GM21528 (cell line): ENCODE measurements around the gene SYCN.
"Not testable (repeated sequence)": the region's sequence is repeated elsewhere in the genome, so short reads cannot be mapped to it uniquely, and the experiment has no call there.

ENCODE experiments used
- ATAC-seq: cut with Tn5 transposase; IDR thresholded peaks from one replicate; pipeline ENCODE4 v1.9.1; 2021; ENCODE audit warnings: mild to moderate bottlenecking, moderate library complexity; ENCODE audit not compliant: unreplicated experiment, low FRiP score

Gene SYCN

DNA sequence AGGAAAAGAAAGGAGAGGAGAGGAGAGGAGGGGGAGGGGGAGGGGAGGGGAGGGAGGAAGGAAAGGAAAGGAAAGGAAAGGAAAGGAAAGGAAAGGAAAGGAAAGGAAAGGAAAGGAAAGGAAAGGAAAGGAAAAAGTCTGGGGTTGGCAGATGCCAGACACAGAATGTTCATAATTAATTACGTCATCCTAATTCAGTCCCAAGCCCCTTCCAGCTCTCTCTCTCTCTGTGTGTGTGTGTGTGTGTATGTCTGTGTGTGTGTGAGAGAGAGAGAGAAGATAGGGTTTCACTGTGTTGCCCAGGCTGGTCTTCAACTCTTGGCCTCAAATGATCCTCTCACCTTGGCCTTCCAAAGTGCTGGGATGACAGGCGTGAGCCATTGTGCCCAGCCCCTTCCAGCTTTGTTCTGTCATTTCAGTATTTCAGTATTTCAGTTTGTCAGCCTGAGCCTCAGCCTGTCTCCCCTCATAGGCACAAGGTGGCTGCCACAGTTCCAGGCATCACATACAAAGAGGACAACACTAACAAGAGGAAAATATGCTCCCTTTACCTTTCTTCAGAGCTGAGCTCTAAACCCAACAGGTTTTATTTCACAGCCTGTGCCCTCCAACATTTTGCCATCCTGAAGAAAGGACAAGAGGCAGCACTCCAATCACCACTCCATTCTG is 26.2 kb upstream of the SYCN start:
- no peak for ATAC-seq

- ATAC-seq, result no peak
These were observed 20.8 kb upstream of the SYCN start for GRCh38 chr19:39224910-39225309.

DNA sequence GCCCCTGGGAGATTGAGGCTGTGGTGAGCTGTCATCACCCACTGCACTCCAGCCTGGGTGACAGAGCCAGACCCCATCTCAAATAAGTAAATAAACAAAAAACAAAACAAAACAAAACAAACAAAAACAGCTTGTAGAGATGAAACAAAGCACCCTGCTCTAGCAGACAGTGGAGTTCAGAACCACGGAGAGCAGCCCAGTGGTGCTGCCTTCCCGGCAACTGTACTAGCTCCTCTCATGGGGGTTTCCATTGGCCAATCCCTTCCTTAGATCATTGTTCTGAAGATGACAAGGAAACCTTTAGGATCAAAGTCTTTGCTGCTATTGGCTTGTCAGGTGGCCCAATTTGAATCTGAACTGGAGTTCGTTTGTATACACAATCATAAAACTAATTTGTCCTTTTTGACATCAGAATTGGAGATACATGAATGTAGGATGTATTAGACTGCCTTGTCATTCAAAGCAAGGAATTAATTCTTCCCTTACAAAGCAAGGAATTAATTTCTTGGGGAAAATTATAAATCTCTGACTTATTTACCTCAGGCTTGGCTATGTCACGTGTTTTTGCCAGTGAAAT is 19.7 kb upstream of the SYCN start:
- no peak for ATAC-seq

- ATAC-seq, result not testable (repeated sequence)
These were observed 15.0 kb upstream of the SYCN start for GRCh38 chr19:39219108-39219507.

DNA sequence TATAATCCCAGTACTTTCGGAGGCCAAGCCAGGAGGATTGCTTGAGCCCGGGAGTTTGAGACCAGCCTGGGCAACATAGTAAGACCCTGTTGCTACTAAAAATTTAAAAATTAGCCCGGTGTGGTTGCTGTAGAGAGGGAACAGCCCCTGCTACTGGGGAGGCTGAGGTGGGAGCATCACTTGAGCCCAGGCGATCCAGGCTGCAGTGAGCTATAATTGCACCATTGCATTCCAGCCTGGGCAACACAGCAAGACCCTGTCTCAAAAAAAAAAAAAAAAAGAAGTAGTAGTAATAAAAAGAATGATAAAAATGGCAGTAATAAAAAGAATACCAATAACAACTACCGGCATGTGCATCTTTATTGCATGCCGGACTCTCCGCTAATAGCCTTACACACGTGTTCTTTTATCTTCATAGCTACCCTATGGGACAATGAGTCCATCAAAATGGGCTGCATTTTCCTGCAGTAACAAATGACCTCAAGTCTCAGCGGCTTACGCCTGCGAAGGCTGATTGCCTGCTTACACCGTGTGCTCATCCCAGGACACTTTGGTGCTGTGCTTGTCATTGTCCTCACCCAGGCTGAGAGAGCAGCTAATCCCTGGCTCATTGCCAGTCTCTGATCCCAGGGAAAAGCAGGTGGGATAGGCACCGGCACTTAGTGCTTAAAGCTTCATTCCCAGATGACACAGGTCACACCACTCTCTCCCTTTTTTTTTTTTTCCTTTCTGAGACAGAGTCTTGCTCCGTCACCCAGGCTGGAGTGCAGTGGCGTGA is 14.4 kb upstream of the SYCN start:
- ATAC-seq, result no peak

- ATAC-seq, result no peak
These were observed 13.0 kb upstream of the SYCN start for GRCh38 chr19:39217094-39217493.

GRCh38 chr19:39215323-39215722 is 11.3 kb upstream of the SYCN start:
- not testable (repeated sequence) for ATAC-seq

GRCh38 chr19:39212375-39212742 is 8.3 kb upstream of the SYCN start:
- no peak for ATAC-seq

GRCh38 chr19:39211731-39212374 is 7.8 kb upstream of the SYCN start:
- ATAC-seq, result no peak

DNA sequence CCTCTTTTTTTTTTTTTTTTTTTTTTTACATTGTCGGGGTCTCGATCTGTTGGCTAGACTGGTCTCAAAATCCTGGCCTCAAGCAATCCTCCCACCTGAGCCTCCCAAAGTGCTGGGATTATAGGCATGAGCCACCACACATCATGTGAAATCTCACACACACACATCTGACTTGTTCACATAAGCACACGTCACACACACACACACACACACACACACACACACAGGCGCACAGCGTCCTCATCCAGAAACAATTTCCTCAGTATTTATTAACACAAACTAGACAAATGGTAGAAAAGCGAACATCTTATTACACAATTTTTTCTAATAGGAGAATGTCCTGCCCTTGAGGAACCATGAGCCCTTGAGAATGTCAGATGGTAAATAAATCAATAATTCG is 5.1 kb upstream of the SYCN start:
- no peak for ATAC-seq

DNA sequence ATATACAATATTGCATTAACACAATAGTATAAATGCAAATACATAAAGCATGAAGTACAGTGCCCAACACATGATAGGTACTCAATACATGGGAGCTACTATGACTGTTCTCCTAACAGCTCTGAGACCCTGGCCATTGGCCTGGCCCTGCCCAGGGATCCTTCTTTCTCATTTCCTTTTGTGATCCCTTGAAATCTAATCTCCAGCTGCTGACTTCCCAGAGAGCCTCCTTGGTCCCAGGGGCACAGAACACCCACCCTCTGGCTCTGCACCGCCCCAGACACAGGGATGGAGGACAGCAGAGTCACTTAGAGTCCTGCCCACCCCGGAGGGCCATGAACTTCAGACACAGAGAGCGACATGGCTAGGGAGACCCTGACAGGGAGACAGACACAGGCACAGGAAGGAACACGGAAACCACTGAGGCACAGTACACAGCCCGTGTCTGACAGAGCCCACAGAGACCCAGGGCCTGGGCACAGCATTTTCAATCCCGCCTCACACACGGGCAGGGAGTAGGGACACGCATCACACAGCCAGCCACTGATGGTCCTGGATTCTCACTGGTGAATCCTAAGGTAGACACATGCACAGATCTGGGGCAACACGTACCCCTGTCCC is 4.2 kb upstream of the SYCN start:
- ATAC-seq, result no peak

- no peak for ATAC-seq
These were observed 3.3 kb upstream of the SYCN start for GRCh38 chr19:39207293-39207836.

- ATAC-seq, result no peak
These were observed 2.1 kb upstream of the SYCN start for GRCh38 chr19:39206122-39206521.

GRCh38 chr19:39205449-39205764 is 1.3 kb upstream of the SYCN start:
- ATAC-seq, result no peak

DNA sequence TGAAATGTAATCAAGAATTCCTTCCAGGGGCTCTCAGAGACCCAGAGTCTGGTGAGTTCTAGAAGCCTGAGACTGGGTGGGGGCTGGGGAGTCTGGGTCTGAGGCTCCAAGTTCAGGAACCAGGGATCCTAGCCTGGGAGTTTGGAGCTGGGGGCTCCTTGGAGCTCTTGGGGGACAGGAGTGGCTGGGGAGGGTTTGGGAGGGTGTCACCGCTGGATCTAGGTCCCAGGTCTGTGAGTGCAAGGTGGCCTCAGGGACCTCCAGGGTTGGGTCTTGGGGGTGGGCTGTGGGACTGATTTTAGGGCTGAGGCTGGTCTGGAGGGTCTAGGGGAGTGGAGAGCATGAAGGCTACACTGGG is 1.1 kb downstream of the SYCN start:
- no peak for ATAC-seq

DNA sequence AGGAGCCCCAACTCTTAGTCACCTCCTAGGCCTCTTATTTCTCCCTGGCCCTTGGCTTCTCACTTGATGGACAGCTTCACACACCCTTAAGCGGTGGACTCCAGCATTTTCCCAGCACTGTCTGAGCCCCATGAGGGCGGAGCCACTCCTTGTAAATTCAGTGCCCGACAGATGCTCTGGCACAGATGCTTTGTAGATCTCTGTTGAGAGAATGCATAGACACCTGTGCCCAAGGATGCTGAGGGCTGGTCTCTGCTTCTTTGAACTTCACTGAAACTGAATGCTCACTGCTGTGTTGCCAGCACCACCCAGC is 3.3 kb downstream of the SYCN start:
- no peak for ATAC-seq

GRCh38 chr19:39200066-39200802 is 3.8 kb downstream of the SYCN start:
- no peak for ATAC-seq

DNA sequence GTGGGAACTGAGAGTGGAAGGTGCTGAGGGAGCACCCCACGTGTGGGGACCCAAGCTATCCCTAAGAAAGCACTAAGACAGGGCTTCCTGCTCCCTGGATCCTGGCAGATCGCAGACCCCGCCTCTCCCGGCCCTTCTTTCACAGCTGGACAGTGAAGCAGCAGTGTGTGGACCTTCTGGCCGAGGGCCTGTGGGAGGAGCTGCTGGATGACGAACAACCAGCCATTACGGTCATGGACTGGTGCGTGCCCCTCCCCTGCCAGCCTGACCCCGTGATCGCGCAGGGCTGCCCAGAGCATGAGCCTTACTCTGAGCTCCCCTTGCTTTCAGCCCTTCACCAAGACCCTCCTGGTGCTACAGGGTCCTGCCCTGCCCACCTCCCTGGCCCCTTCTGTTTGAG is 5.0 kb downstream of the SYCN start:
- no peak for ATAC-seq

DNA sequence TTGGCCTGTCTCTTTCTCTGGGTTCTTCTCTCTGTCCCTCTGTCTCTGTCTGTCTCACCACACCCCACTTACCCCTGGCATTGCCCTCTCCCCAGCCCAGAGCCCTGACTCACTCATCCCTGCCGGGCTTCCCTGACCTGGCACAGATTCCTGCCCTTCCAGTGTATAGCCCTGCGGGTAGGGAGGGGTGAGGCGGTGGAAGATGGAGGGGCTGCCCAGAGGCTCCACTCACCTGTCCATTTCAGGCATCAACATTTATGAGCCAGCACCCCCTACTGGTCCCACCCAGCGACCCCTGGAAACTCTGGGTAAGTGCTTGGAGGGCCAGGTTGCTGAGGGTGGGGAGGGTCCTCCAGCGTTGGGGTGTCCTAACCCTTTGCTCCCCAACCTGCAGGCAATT is 6.3 kb downstream of the SYCN start:
- no peak for ATAC-seq

DNA sequence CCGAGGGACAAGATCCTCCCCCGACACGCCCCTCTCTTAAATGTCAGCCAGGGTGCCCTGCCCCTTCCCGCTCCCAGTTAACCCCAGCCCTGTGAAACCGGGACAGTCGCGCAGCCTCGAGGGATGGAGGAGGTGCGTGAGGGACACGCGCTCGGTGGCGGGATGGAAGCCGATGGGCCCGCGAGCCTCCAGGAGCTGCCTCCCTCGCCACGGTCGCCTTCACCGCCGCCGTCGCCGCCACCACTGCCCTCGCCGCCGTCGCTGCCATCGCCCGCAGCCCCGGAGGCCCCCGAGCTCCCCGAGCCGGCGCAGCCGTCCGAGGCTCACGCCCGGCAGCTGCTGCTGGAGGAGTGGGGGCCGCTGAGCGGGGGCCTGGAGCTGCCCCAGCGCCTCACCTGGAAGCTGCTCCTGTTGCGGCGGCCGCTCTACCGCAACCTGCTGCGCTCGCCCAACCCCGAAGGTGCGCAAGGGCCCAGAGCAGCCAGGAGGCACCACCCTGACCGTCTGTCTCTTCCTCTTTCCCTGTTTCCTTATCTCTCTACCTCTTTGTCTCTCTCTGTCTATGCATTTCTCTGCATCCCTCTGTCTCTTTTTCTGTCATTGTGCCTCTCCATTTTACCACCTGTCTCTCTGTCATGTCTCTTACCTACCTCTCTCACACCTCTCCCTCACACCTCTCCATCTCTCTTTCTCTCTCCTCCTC is 7.1 kb downstream of the SYCN start, which contains the start of gene NCCRP1:
NCCRP1 (plus strand) TSS at position 105 of the 703 bp plus-strand sequence; CDS start at position 124, 19 bp downstream.
- no peak for ATAC-seq
